Omental fat pad (tissue), 4 donors: ENCODE results near the gene M6PR. TPM values are rescaled to one million over a fixed set of nuclear protein-coding genes. Genes with fewer than 3 reads are reported as not detected.

Source experiments
- ATAC-seq: fragments of 150-250 bp; one replicate; pipeline ENCODE4 v1.9.1; 2016; ENCODE audit warnings: mild to moderate bottlenecking, moderate library complexity; ENCODE audit not compliant: low FRiP score
- DNase-seq: peaks from one replicate; pipeline ENCODE4 v3.0.0-alpha.2; 2019; ENCODE audit warnings: low spot score
- total RNA-seq, 4 donors: library from RNA; depleted of rRNA; stranded (reverse); fragments of >200 nt; gene quantifications; one replicate each; pipeline ENCODE4 v1.1.0, GENCODE V29; 2016
- TF ChIP-seq, protein P1 (sequence below), 3 donors: fragments of 450-650 bp; IDR thresholded peaks; one replicate each; pipeline ENCODE4 v1.5.1; 2016 to 2017; ENCODE audit warnings: antibody characterized with exemption in 3 of 3, mild to moderate bottlenecking in 3 of 3, moderate library complexity in 2 of 3

The M6PR gene
- total RNA-seq, 4 donors from 2014 or later = 87.9 to 141 (median 109) TPM

DNA sequence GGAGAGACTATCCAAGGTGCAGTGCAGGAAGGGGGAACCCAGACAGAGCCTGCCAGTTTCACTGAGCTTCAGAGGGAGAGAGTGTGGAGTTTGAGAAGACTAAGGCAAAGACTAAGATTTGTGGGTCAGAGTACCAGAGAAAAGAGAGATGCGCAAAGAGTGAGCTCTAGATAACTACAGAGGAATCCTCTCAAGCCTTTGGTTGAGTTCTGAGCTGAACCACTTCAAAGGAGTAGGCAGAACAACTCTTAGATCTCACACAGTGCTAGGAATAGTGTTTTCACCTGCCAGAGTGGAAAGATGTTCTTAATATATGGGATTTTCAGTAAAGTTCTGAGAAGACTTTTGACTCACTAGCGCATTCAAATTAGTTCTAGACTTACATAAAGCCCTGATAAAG is 10.7 kb upstream of the M6PR start:
- ATAC-seq (no peak), DNase-seq (no peak)
- TF ChIP-seq, protein P1, sequence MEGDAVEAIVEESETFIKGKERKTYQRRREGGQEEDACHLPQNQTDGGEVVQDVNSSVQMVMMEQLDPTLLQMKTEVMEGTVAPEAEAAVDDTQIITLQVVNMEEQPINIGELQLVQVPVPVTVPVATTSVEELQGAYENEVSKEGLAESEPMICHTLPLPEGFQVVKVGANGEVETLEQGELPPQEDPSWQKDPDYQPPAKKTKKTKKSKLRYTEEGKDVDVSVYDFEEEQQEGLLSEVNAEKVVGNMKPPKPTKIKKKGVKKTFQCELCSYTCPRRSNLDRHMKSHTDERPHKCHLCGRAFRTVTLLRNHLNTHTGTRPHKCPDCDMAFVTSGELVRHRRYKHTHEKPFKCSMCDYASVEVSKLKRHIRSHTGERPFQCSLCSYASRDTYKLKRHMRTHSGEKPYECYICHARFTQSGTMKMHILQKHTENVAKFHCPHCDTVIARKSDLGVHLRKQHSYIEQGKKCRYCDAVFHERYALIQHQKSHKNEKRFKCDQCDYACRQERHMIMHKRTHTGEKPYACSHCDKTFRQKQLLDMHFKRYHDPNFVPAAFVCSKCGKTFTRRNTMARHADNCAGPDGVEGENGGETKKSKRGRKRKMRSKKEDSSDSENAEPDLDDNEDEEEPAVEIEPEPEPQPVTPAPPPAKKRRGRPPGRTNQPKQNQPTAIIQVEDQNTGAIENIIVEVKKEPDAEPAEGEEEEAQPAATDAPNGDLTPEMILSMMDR (IDR thresholded peaks at IDR 0.05) = no peak

DNA sequence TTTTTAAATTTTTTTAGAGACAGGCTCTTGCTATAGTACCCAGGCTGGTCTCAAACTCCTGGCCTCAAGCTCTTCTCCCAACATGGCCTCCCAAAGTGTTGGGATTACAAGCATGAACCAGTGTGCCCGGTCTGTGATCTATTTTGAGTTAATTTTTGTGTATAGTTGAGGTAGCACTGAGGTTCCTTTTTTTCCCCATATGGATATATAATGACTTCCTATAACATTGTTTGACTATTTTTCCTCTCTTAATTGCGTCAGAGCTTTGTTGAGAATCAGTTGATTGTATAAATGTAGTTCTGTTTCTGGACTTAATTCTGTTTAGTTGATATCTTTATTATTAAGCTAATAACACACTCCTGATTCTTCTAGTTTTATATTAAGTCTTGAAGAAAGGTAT is 8.6 kb upstream of the M6PR start:
- TF ChIP-seq, protein P1 (IDR thresholded peaks at IDR 0.05) = no peak
- ATAC-seq = no peak

DNA sequence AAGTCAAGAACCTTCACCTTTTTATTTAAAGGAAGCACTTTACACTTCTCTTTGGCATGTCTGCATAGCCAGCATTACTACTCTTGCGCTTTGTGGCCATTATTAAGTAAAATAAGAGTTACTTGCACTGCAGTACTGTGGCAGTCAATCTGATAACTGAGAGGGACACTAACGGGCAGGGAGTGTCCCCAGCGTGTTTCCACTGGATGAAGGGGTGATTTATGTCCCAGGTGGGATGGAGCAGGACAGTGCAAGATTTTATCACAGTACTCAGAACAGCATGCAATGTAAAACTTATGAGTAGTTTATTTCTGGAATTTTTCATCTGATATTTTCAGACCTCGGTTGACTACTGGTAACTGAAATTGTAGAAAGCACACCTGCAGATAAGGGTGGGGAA is 8.1 kb upstream of the M6PR start:
- no peak for ATAC-seq
- TF ChIP-seq, protein P1 (IDR thresholded peaks at IDR 0.05) = no peak
- no peak for DNase-seq

More for the DNA sequence above, 8.6 kb upstream of the M6PR start:
- DNase-seq = no peak

DNA sequence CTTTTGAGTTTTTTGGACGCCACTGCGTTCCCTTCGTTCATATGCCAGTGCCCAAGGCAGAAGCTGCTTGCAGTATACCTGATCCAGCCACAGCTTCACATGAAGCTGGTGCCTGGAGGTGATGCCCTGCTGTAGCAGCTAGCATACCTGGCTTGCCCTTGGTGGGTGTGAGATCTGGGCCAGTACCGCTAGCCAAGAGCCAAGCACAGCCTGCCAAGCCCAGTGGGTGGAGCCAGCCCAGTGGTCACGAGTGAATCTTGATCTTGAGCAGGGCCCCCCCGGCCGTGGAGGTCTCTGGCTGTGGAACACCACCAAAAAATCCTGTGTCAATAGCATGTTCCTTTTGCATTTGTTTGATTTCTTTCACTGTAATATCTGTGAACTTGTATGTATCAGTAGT is 7.3 kb upstream of the M6PR start:
- TF ChIP-seq, protein P1 (IDR thresholded peaks at IDR 0.05) = no peak
- no peak for ATAC-seq
- DNase-seq = no peak

DNA sequence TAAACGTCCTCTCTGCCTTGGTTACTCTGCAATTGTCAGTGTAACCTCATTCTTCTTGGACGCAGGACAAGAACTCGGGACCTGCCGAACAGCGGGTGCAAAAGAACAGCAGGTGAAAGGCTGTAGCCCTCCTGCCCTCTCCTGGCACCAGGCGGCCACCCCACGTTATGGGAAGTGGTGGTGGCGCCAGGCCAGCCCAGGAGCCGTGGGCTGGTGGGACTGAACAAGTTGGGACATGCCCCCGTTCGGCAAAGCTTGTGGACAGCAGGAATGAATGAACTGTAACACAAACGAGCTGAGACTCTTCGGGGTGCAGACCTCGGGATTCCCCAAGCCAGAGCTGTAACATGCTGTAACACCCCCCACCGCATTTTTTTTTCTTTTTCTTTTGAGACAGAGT is 6.6 kb upstream of the M6PR start:
- DNase-seq = no peak
- ATAC-seq = no peak
- TF ChIP-seq, protein P1 (IDR thresholded peaks at IDR 0.05) = no peak

DNA sequence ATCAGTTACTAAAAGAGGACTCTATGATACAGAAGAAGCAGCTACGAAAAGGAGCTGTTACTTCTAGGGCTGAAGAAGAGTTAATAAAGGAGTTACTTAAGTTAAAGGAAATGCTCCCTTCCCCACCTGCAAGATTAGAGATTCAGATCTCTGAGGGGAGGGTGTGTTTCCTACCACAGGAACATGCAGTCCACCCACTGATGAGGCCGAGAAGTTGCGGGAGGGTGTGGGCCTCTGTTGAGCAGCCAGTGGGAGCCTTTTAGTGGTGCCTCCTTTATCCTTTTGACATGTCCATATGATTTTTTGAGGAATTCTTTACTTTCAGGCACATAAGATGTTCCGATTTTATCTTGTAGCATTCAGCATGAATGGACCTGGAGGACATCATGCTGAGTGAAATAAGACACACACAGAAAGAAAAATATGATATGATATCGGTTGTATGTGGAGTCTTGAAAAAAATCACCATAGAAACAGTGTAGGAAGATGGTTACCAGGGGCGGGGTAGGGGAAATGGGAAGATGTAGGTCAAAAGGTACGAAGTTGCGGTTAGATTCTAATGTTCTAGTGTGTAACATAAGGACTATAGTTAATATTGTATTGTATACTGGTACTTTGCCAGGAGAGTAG is 4.4 kb upstream of the M6PR start:
- no peak for DNase-seq
- ATAC-seq = no peak
- TF ChIP-seq, protein P1 (IDR thresholded peaks at IDR 0.05) = no peak

DNA sequence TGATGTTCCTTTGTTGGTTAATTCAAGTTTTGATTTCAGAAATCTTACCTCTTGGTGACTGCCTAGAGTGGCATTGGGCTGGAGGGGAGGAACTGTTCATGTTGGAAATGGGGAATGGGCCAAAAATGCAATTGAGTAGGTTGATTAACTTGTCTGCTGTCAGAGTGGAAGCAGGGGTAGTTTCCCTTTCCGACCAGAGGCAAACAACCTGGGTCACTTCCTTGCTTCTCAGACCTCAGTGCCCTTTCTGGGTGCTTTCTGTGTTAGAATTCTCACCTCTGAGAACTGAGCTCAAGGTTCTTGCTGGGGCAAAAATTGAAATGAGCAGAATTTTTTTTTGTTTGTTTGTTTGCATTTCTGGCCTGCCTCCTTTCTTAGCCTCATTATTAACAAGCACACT is 2.3 kb upstream of the M6PR start:
- ATAC-seq = no peak
- TF ChIP-seq, protein P1 (IDR thresholded peaks at IDR 0.05) = no peak
- no peak for DNase-seq
